Endothelial cell of umbilical vein (primary cell): ENCODE results near the gene PRKACG. TPM values are rescaled to one million over a fixed set of nuclear protein-coding genes. Genes with fewer than 3 reads are reported as not detected.
A peak's percentile ranks its signal among the peaks of the same experiment; 100 is the strongest.

Experiments used
- BruUV-seq: library from RNA; stranded (reverse); fragments of 400-500 nt; replicated peaks from 2 replicates; lab custom pipeline; 2021; lab: Mats Ljungman, UMichigan
- CTCF ChIA-PET: fragments of 300-600, 350-600 bp; sonication (Branson Sonifier 250); formaldehyde crosslinking; loops from one replicate; lab custom pipeline; 2021; ENCODE audit warnings: antibody characterized with exemption, inconsistent platforms; lab: Charles Lee
- POLR2A ChIA-PET: fragments of 300-600, 350-600 bp; sonication (Branson Sonifier 250); formaldehyde crosslinking; loops from one replicate; lab custom pipeline; 2021; ENCODE audit warnings: antibody characterized with exemption, inconsistent platforms; lab: Charles Lee
- DNase-seq: peaks from one replicate; pipeline ENCODE4 v3.0.0-alpha.2; 2011; ENCODE audit warnings: low read depth, low spot score
- FAIRE-seq: peaks from 2 replicates; lab custom pipeline; 2011; peaks lifted over from hg19 to GRCh38; lab: Jason Lieb, UNC
- H2AFZ ChIP-seq: 2 replicates; pipeline ENCODE4 v1.6.0; 2012; ENCODE audit warnings: low read depth, low read length, control low read depth, inconsistent platforms
- H3K27ac ChIP-seq: 2 replicates; pipeline ENCODE4 v1.5.1; 2011; ENCODE audit warnings: low read depth, mild to moderate bottlenecking, control low read depth, low read length, moderate library complexity; ENCODE audit not compliant: insufficient read depth
- H3K27me3 ChIP-seq, 2 experiments: 2 replicates each; pipeline versions ENCODE4 v1.6.0 to v1.6.1; 2011; ENCODE audit warnings: low read length in 2 of 2, mixed read lengths in 1 of 2; ENCODE audit not compliant: control insufficient read depth in 2 of 2, insufficient read depth in 2 of 2
- H3K36me3 ChIP-seq, 2 experiments: 2 replicates in 1 of 2; 3 replicates in 1 of 2; pipeline ENCODE4 v1.5.1; 2011; ENCODE audit warnings: low read length in 2 of 2, mild to moderate bottlenecking in 1 of 2, moderate library complexity in 1 of 2; ENCODE audit not compliant: control insufficient read depth in 2 of 2, insufficient read depth in 2 of 2; ENCODE audit errors: extremely low read depth in 1 of 2
- H3K4me1 ChIP-seq: 3 replicates; pipeline ENCODE4 v1.5.1; 2011; ENCODE audit warnings: mild to moderate bottlenecking, low read length; ENCODE audit not compliant: control insufficient read depth, insufficient read depth; ENCODE audit errors: extremely low read depth
- H3K4me2 ChIP-seq: 2 replicates; pipeline ENCODE4 v1.6.1; 2011; ENCODE audit warnings: low read length, control low read depth, mixed read lengths; ENCODE audit not compliant: insufficient read depth
- H3K4me3 ChIP-seq, 3 experiments: fragments of 200-600 bp in 1 of 3; sonication (generic), shearing (Covaris generic) in 1 of 3; replicated peaks in 1 of 3; 2 replicates each; pipeline ENCODE4 v1.5.1; 2011 to 2016; ENCODE audit warnings: control low read depth in 3 of 3, low read length in 3 of 3, mild to moderate bottlenecking in 2 of 3, inconsistent platforms in 1 of 3, low read depth in 1 of 3, moderate library complexity in 1 of 3; ENCODE audit not compliant: insufficient read depth in 1 of 3
- H3K79me2 ChIP-seq: 2 replicates; pipeline ENCODE4 v1.6.0; 2012; ENCODE audit warnings: low read length, inconsistent platforms; ENCODE audit not compliant: control insufficient read depth, insufficient read depth
- H3K9ac ChIP-seq: replicated peaks from 2 replicates; pipeline ENCODE3; 2011; ENCODE audit warnings: low read length, control low read depth; ENCODE audit not compliant: insufficient read depth; ENCODE audit errors: extremely low read depth
- H3K9me1 ChIP-seq: replicated peaks from 3 replicates; pipeline ENCODE4 v1.6.0; 2011; ENCODE audit warnings: mild to moderate bottlenecking, low read length; ENCODE audit not compliant: control insufficient read depth, insufficient read depth; ENCODE audit errors: extremely low read depth
- H3K9me3 ChIP-seq: replicated peaks from 2 replicates; pipeline ENCODE4 v1.5.1; 2012; ENCODE audit warnings: low read length, inconsistent platforms; ENCODE audit not compliant: control insufficient read depth, insufficient read depth
- H4K20me1 ChIP-seq: replicated peaks from 2 replicates; pipeline ENCODE3; 2011; ENCODE audit warnings: mild to moderate bottlenecking, low read length; ENCODE audit not compliant: control insufficient read depth, insufficient read depth; ENCODE audit errors: extremely low read depth
- EZH2 ChIP-seq: IDR thresholded peaks from 2 replicates; pipeline ENCODE4 v1.6.1; 2012; ENCODE audit warnings: borderline replicate concordance, low read depth, mild to moderate bottlenecking, moderate library complexity, low read length, inconsistent platforms; ENCODE audit not compliant: severe bottlenecking
- FOS ChIP-seq: IDR thresholded peaks from 2 replicates; pipeline ENCODE4 v1.6.1; 2011; ENCODE audit warnings: mild to moderate bottlenecking, low read length, moderate library complexity, borderline replicate concordance; ENCODE audit not compliant: insufficient read depth
- GATA2 ChIP-seq: IDR thresholded peaks from 2 replicates; pipeline ENCODE4 v1.7.0; 2011; ENCODE audit warnings: low read depth, mild to moderate bottlenecking, moderate library complexity, mixed read lengths, low read length; ENCODE audit not compliant: insufficient read length, insufficient read depth
- JUN ChIP-seq: IDR thresholded peaks from 2 replicates; pipeline ENCODE4 v1.6.1; 2011; ENCODE audit warnings: borderline replicate concordance, low read depth; ENCODE audit not compliant: insufficient read length, insufficient read depth
- MYC ChIP-seq: IDR thresholded peaks from one replicate; pipeline ENCODE4 v1.6.1; 2011; ENCODE audit warnings: mild to moderate bottlenecking, low read depth, low read length
- POLR2A ChIP-seq: IDR thresholded peaks from 2 replicates; pipeline ENCODE4 v1.6.1; 2012; ENCODE audit warnings: low read depth, mild to moderate bottlenecking, control low read depth, low read length
- POLR2AphosphoS5 ChIP-seq: IDR thresholded peaks from 2 replicates; pipeline ENCODE4 v1.6.1; 2012; ENCODE audit warnings: low read depth, mild to moderate bottlenecking, control low read depth, low read length, moderate library complexity; ENCODE audit not compliant: insufficient read depth
- dilution Hi-C: fragments of 300-500 bp; cut with MboI; formaldehyde crosslinking; loops from one replicate; pipeline ENCODE4 v1.15.0; 2019; ENCODE audit warnings: low sequenced_read_pairs; ENCODE audit not compliant: extremely low pct_ligation_motif_present
- intact Hi-C: fragments of 100-400 bp; cut with micrococcal nuclease; formaldehyde crosslinking; loops from one replicate; pipeline ENCODE4 v1.10.0; 2022
- polyA plus RNA-seq, 4 experiments: library from polyadenylated mRNA; depleted of rRNA in 3 of 4; stranded (reverse) in 3 of 4; unstranded in 1 of 4; fragments of >200 nt; gene quantifications; 2 replicates each; pipeline versions ENCODE4 v1.2.1 to v1.2.3, GENCODE V29; 2011 to 2012; ENCODE audit warnings: missing spikeins in 1 of 4
- total RNA-seq: library from RNA; stranded (reverse); gene quantifications from 2 replicates; pipeline ENCODE4 v1.2.3, GENCODE V29; 2021
- TF ChIP-seq, protein P1 (sequence below): IDR thresholded peaks from 2 replicates; pipeline ENCODE4 v1.6.1; 2011; ENCODE audit not compliant: insufficient read depth, insufficient read length
- TF ChIP-seq, protein P2 (sequence below), 2 donors: IDR thresholded peaks; 1 replicate in 1 of 2; 2 replicates in 1 of 2; pipeline ENCODE4 v1.5.1; 2011; ENCODE audit warnings: low read length in 2 of 2, mild to moderate bottlenecking in 2 of 2, moderate library complexity in 2 of 2, control low read depth in 1 of 2, inconsistent platforms in 1 of 2, low read depth in 1 of 2; ENCODE audit not compliant: insufficient read depth in 1 of 2; ENCODE audit errors: extremely low read depth in 1 of 2

PRKACG gene
- total and polyA plus RNA-seq, 2 donors (not counting 3 experiments of a cell fraction or from before 2014, with no cell fraction given): not detected

DNA sequence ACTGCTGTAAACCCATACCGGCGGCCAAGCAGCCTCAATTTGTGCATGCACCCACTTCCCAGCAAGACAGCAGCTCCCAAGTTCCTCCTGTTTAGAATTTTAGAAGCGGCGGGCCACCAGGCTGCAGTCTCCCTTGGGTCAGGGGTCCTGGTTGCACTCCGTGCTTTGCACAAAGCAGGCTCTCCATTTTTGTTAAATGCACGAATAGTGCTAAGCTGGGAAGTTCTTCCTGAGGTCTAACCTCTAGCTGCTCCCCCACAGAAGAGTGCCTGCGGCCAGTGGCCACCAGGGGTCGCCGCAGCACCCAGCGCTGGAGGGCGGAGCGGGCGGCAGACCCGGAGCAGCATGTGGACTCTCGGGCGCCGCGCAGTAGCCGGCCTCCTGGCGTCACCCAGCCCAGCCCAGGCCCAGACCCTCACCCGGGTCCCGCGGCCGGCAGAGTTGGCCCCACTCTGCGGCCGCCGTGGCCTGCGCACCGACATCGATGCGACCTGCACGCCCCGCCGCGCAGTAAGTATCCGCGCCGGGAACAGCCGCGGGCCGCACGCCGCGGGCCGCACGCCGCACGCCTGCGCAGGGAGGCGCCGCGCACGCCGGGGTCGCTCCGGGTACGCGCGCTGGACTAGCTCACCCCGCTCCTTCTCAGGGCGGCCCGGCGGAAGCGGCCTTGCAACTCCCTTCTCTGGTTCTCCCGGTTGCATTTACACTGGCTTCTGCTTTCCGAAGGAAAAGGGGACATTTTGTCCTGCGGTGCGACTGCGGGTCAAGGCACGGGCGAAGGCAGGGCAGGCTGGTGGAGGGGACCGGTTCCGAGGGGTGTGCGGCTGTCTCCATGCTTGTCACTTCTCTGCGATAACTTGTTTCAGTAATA lies 21.8 kb upstream of the PRKACG start, which contains the start of gene FXN:
TSS of gene FXN (plus strand) at position 315 of the 871 bp plus-strand sequence. CDS start at position 346, 31 bp downstream.
- ChIA-PET POLR2A (interaction anchor here (1.4 kb wide), 1 partner anchor 157 kb away, joined by 3 read pairs; no protein-coding TSS in a partner anchor), CTCF (interaction anchor here (0.6 to 5.0 kb wide), 33 partner anchors 10 to 896 kb away, joined by 3 to 63 read pairs (median 4); no protein-coding TSS in a partner anchor)
- dilution Hi-C loops: no loop called here
- TF ChIP-seq, protein P1, sequence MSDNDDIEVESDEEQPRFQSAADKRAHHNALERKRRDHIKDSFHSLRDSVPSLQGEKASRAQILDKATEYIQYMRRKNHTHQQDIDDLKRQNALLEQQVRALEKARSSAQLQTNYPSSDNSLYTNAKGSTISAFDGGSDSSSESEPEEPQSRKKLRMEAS: no peak
- TF ChIP-seq POLR2A (peak; percentile 52), EZH2 (no peak), MYC (peak; percentile 26), JUN (no peak), POLR2AphosphoS5 (peak; percentile 84), GATA2 (no peak), FOS (no peak)
- TF ChIP-seq, protein P2, sequence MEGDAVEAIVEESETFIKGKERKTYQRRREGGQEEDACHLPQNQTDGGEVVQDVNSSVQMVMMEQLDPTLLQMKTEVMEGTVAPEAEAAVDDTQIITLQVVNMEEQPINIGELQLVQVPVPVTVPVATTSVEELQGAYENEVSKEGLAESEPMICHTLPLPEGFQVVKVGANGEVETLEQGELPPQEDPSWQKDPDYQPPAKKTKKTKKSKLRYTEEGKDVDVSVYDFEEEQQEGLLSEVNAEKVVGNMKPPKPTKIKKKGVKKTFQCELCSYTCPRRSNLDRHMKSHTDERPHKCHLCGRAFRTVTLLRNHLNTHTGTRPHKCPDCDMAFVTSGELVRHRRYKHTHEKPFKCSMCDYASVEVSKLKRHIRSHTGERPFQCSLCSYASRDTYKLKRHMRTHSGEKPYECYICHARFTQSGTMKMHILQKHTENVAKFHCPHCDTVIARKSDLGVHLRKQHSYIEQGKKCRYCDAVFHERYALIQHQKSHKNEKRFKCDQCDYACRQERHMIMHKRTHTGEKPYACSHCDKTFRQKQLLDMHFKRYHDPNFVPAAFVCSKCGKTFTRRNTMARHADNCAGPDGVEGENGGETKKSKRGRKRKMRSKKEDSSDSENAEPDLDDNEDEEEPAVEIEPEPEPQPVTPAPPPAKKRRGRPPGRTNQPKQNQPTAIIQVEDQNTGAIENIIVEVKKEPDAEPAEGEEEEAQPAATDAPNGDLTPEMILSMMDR (IDR thresholded peaks at IDR 0.05; ENCODE audit: extremely low read depth in 1 of 2, insufficient read depth in 1 of 2, low read depth in 1 of 2, low read length in 2 of 2): peak; percentile 99 to 100
- Histone ChIP-seq H3K4me2 (peak within 1 kb of the TSS; percentile 81), H3K79me2 (peaks cover 28% of the 10 kb centered on the region), H3K9ac (peak within 1 kb of the TSS; percentile 69), H3K4me1 (peaks cover 18% of the 10 kb centered on the region), H4K20me1 (no peaks in the 10 kb centered on the region), H3K9me1 (no peaks in the 10 kb centered on the region), H3K27ac (peak within 1 kb of the TSS; percentile 31), H3K36me3 (no peaks in the 10 kb centered on the region), H3K9me3 (no peaks in the 10 kb centered on the region), H3K27me3 (no peaks in the 10 kb centered on the region), H3K4me3 (peak within 1 kb of the TSS; percentile 44 to 81 (median 67)), H2AFZ (peak within 1 kb of the TSS; percentile 93)
- intact Hi-C loops: loop anchor here (1.0 to 5.0 kb wide), 4 partner anchors 9 to 158 kb away; no protein-coding TSS in a partner anchor
- no TSS peak for BruUV-seq
- FAIRE-seq: peak; percentile 68
- peak; percentile 85 for DNase-seq
